Karpas-422 (cell line): ENCODE data around the gene AZI2. TPM values are rescaled to one million over a fixed set of nuclear protein-coding genes. Genes with fewer than 3 reads are reported as not detected.

Experiments used
- DNase-seq: peaks from one replicate; pipeline ENCODE4 v3.0.0-alpha.2; 2015
- H2AFZ ChIP-seq: fragments of 200-600 bp; sonication (generic); 2 replicates; pipeline ENCODE4 v1.6.1; 2014; ENCODE audit warnings: antibody characterized with exemption, low read length, mixed read lengths
- H3K27ac ChIP-seq: fragments of 200-600 bp; sonication (generic); 2 replicates; pipeline ENCODE4 v1.5.1; 2014; ENCODE audit warnings: mild to moderate bottlenecking, low read length, moderate library complexity
- H3K27me3 ChIP-seq: fragments of 200-600 bp; sonication (generic); 2 replicates; pipeline ENCODE4 v1.6.1; 2014; ENCODE audit warnings: low read length, mixed read lengths
- H3K36me3 ChIP-seq: fragments of 200-600 bp; sonication (generic); 2 replicates; pipeline ENCODE4 v1.6.1; 2014; ENCODE audit warnings: low read length, mixed read lengths; ENCODE audit not compliant: insufficient read depth
- H3K4me1 ChIP-seq: fragments of 200-600 bp; sonication (generic); 2 replicates; pipeline ENCODE4 v1.6.1; 2014; ENCODE audit warnings: mild to moderate bottlenecking, low read length, mixed read lengths
- H3K4me2 ChIP-seq: fragments of 200-600 bp; sonication (generic); 2 replicates; pipeline ENCODE4 v1.6.1; 2014; ENCODE audit warnings: low read length, low read depth, mild to moderate bottlenecking; ENCODE audit not compliant: poor library complexity, severe bottlenecking
- H3K4me3 ChIP-seq: fragments of 200-600 bp; sonication (generic); 2 replicates; pipeline ENCODE4 v1.5.1; 2014; ENCODE audit warnings: mild to moderate bottlenecking, antibody characterized with exemption, low read length, mixed read lengths
- H3K79me2 ChIP-seq: fragments of 200-600 bp; sonication (generic); 2 replicates; pipeline ENCODE4 v1.6.1; 2014; ENCODE audit warnings: mild to moderate bottlenecking, low read length, mixed read lengths
- H3K9ac ChIP-seq: fragments of 200-600 bp; sonication (generic); 2 replicates; pipeline ENCODE4 v1.6.0; 2014; ENCODE audit warnings: low read length
- H3K9me2 ChIP-seq: fragments of 200-600 bp; sonication (generic), shearing (Covaris generic); replicated peaks from 2 replicates; pipeline ENCODE4 v1.6.0; 2014; ENCODE audit warnings: mild to moderate bottlenecking, low read length, moderate library complexity; ENCODE audit not compliant: insufficient read depth
- H3K9me3 ChIP-seq: fragments of 300-700, 200-600 bp; sonication (generic); 2 replicates; pipeline ENCODE4 v1.6.1; 2014; ENCODE audit warnings: low read length, mixed read lengths
- H4K20me1 ChIP-seq: fragments of 200-600 bp; sonication (generic); 2 replicates; pipeline ENCODE4 v1.6.1; 2014; ENCODE audit warnings: mild to moderate bottlenecking, antibody characterized with exemption, low read length, low read depth; ENCODE audit not compliant: insufficient read depth
- total RNA-seq: library from RNA; depleted of rRNA; stranded (reverse); fragments of >200 nt; shearing (Covaris generic); gene quantifications from 2 replicates; pipeline ENCODE4 v1.2.3, GENCODE V29; 2014; ENCODE audit warnings: low replicate concordance; rRNA removed

The AZI2 gene
- total RNA-seq, 1 experiment from 2014 or later: 38.1 TPM

- H3K9me3 ChIP-seq: no peaks in the 10 kb centered on the region
- H3K4me1 ChIP-seq: peaks cover 9% of the 10 kb centered on the region
- no peak overlapping the region for H3K4me2 ChIP-seq
- H3K4me3 ChIP-seq: no peak overlapping the region
- no peak overlapping the region for H2AFZ ChIP-seq
- H3K9ac ChIP-seq: no peak overlapping the region
- no peak overlapping the region for H3K27ac ChIP-seq
- no peaks in the 10 kb centered on the region for H4K20me1 ChIP-seq
- H3K36me3 ChIP-seq: peaks cover 14% of the 10 kb centered on the region; the same call in 1 of the 2 replicates
- H3K27me3 ChIP-seq: no peaks in the 10 kb centered on the region
- H3K79me2 ChIP-seq: peaks cover 63% of the 10 kb centered on the region
- H3K9me2 ChIP-seq: no peaks in the 10 kb centered on the region
- DNase-seq: no peak
Observed at GRCh38 chr3:28279770-28280169, 68.9 kb downstream of the AZI2 start.

GRCh38 chr3:28278918-28279317, 69.7 kb downstream of the AZI2 start:
- Histone ChIP-seq H3K9me2 (no peaks in the 10 kb centered on the region), H3K4me3 (no peak overlapping the region), H3K27me3 (no peaks in the 10 kb centered on the region), H3K27ac (no peak overlapping the region), H3K9ac (no peak overlapping the region), H3K79me2 (peaks cover 66% of the 10 kb centered on the region), H3K9me3 (no peaks in the 10 kb centered on the region), H3K4me2 (no peak overlapping the region), H3K4me1 (peaks cover 9% of the 10 kb centered on the region), H4K20me1 (no peaks in the 10 kb centered on the region), H2AFZ (no peak overlapping the region), H3K36me3 (peaks cover 15% of the 10 kb centered on the region; the same call in 1 of the 2 replicates)
- no peak for DNase-seq

- H3K27me3 ChIP-seq: no peaks in the 10 kb centered on the region
- no peaks in the 10 kb centered on the region for H4K20me1 ChIP-seq
- no peak for DNase-seq
- H3K79me2 ChIP-seq: peaks cover 62% of the 10 kb centered on the region
- no peak overlapping the region for H3K4me2 ChIP-seq
- H2AFZ ChIP-seq: no peak overlapping the region
- H3K9me3 ChIP-seq: peaks cover 7% of the 10 kb centered on the region; the same call in 1 of the 2 replicates
- H3K9me2 ChIP-seq: no peaks in the 10 kb centered on the region
- no peak overlapping the region for H3K27ac ChIP-seq
- H3K9ac ChIP-seq: no peak overlapping the region
- H3K4me3 ChIP-seq: no peak overlapping the region
- peaks cover 48% of the 10 kb centered on the region for H3K36me3 ChIP-seq
- H3K4me1 ChIP-seq: peaks cover 9% of the 10 kb centered on the region
Observed at GRCh38 chr3:28273837-28274236, 74.8 kb downstream of the AZI2 start.

Other genes starting within 250 kb of the AZI2 start
- 25.0 and 29.9 TPM in 2 replicates for gene CMC1, start 107.2 kb downstream of the AZI2 start, total RNA-seq
- gene ZCWPW2, start 103 bp downstream of the AZI2 start, total RNA-seq: not detected in 2 replicates